Ramos (cell line): ENCODE measurements around the gene USHBP1.

Source experiments
- in situ Hi-C: fragments of 300-500 bp; cut with MboI; formaldehyde crosslinking; loops from one replicate; pipeline ENCODE4 v1.14.3; 2022; ENCODE audit warnings: low sequenced_read_pairs; ENCODE audit not compliant: unreplicated experiment

Gene USHBP1

DNA sequence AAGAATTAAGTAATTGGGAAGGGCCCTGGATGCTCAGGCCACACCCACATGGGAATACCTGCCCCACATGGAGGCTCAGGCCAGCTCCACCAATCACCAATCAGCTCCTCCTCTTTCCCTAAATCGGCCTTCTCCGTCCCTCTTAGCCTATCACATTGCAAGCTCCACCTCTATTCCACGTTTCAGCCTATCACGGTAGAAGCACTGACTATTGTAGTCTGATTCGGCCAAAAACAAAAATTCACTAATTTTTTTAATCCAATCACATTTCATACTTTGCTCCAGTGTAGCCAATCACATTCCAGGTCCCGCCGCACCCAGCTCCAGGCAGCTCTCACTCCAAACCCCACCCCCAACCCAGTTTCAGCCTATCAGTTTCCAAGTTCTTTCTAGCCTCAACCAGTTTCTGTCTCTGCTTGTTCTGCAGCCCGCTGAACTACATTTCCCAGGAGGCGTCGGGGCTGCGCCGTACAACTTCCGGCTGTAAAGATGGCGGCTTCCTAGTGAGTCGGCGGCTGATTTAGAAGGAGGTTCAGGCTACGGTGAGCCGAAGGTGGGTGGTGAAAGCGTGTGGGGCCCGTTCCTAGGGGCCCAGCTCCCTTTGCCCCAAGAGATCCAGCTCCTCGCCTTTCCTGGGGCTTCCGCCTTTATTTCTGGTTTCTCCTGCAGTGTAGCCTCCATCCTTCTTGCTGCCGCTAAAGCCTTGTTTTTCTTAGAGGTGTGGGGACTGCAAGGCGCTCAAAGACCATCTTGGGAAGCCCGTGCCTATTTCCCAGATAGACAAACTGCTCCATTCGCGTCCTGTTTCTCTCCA is 2.6 kb upstream of the USHBP1 start, which contains the start of gene BABAM1:
TSS of gene BABAM1 (plus strand) at position 469 of the 814 bp plus-strand sequence. CDS start 1,364 bp downstream, outside the sequence.
- in situ Hi-C loops: no loop called here

DNA sequence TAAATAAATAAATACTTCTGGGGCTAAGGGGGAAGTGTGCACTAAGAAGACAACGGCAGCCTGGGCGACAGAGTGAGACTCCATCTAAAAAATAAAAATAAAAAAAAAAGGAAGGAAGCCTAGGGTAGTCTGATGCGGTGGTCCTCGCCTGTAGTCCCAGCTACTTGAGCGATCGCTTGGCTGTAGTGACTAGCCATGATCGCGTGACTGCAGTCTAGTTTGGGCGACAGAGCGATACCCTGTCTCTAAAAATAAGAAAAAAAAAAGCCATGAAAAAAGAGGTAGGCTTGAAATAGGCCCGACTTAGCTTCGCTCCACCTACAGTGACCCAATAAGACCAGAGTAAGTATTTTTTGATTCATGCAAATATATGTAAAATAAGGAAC is 2.0 kb upstream of the USHBP1 start:
- in situ Hi-C loops: no loop called here

DNA sequence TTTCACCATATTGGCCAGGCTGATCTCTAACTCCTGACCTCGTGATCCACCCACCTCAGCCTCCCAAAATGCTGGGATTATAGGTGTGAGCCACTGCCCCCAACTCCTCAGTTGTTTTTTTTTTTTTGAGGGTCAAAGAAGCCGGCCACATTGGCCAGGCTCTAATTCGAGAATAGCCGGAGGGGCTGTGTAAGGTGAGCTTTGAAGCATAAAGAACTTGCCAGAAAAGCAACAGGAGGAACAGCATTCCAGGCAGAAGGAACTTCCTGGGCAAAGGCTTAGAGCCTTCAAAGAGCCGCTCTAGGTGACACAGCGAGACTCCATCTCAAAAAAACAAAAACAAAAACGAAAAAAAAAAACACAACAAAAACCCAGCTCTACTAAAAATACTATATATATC is 1.5 kb upstream of the USHBP1 start:
- in situ Hi-C loops: no loop called here

DNA sequence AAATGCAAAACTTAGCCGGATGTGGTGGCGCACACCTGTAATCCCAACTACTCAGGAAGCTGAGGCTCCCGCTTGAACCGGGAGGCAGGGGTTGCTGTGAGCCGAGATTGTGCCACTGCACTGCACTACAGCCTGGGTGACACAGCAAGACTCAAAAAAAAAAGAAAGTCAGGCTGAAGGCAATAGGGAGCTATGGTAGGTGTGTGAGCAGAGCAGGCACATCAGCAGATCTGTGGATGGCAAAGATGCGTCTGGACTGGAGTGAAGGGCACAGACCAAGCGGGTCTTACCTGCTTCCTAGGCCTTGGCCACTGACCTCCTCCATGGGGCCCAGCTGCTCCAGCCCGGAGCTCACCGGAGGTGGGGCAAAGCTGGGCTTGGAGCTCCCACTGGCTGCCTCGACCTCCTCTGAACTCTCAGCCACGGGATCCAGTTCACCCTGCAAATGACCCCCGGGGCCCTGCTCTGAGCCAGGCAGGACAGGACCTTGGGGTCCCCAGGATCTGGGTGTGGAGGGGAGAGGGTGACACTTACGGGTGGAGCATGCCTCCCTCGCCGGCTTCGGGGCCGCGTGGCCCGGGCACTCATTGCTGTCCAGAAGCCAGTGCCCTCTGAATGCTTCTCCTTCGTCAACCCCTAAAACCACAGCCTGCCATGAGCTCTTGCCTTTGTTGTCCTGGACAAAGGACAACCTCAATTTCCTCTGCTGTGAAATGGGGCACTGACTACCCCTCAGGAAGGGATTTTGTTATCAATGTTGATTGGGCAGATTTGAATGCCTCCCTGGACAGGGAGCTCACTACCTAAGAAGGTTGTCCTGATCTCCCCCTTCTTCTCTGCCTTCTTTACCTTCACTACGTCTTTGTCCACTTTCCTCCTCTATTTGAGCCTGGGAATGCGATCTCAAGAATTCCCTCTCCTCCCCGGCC is 569 bp downstream of the USHBP1 start:
- in situ Hi-C loops: no loop called here

DNA sequence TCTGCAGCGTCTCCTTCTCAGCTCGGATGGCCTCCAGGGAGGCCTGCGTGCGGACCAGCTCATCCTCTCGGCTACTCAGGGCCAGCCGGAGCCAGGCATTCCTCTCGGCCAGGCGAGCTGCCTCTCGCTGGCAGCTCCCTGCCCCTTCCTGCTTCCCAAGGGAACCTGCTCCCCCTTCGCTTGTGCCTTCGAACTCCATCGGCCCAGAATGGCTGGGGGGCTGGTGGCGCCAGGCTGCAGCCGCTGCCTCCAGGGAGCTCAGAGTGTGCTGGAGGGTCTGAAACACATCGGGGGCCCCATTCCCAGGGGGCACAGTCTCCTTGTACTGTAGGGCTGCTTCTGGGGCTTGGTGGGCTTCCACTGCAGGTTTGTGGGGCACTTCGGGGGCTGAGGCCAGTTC is 2.0 kb downstream of the USHBP1 start:
- in situ Hi-C loops: no loop called here

DNA sequence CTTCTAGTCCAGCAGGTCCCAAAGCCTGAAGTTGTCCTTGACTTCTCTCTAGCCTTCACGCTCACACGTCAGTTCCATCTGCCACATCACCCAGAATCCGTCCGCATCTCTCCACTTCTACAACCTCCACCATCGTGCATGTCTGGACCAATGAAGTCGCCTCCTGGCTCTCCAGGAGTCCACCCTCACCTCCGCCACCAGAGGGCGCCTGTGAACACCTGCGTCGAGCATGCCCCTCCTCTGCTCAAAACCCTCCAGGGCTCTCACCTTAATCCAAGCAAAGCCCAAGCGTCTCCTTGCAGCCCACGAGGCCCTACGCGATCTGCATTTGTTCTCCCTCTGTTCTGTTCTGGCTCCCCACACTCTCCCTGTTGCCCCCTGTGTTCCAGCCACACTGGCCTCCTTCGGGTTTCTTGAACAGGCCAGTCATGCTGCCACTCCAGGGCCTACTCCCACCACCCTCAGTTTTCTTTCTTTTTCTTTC is 3.7 kb downstream of the USHBP1 start:
- in situ Hi-C loops: no loop called here

DNA sequence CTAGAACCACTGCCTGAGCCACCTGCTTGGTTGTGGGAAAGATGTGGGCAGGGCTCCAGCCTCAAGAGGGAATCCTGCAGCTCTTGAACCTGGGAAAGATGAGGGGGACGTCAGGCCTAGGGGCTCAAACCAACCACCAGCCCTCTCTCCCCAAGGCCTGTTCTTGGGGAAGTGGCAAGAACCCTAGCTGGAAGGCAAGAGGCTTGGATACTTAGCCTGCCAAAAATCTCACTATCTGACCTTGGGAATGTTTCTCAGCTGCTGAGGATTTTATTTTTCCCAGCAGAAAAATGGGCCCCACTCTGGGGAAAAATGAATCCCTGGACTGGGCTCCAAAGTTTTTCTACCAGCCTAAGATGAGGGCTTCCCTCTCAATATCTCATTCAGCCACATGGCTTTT is 4.6 kb downstream of the USHBP1 start:
- in situ Hi-C loops: no loop called here

DNA sequence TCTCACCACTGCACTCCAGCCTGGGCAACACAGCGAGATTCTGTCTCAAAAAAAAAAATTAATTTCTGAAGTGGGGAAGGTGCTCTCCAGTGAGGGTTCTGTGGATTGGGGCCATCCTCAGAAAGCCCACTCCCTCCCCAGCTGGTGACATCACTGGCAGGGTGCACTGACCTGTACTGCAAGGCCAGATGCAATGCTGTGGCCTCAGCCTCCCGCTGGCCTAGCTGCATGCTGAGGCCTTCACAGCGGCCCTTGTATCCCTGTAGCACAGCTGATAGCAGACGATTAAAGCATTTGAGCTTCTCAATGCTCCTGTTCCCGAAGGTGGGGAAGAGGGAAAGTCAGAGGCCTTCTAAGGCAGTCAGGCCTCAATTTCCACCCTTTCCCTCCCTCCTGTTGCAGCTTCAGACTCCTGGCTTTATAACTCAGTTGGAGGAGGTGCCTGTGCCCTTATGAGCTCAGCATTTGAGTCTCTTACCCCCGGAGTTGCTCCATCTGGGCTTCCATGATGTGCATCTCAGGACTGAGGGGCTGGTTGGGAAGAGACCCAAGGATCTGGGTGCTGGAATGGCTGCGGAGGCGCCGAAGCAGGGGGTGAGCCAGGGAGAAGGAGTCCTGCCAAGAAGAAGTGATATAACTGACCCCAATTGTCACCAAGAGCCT is 5.3 kb downstream of the USHBP1 start:
- in situ Hi-C loops: no loop called here

DNA sequence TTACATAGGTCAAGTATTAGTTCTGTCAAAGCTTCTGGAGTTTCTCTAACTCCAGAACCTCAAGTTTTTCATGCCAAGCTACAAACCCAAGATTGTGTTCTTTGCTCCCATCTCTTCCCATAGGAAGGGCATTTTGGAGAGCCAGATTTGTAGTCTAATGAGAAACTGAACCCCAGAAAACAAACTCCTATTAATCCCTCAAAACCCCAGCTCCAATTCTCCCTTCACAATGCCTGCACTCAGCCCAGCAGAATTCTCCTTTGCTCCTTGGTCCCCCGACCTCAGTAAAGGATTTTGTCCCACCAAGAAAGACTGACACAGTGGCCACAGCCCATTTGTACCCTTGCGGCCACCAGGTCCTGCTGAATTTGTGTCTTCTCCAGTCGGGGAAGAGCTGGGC is 8.4 kb downstream of the USHBP1 start:
- in situ Hi-C loops: no loop called here

DNA sequence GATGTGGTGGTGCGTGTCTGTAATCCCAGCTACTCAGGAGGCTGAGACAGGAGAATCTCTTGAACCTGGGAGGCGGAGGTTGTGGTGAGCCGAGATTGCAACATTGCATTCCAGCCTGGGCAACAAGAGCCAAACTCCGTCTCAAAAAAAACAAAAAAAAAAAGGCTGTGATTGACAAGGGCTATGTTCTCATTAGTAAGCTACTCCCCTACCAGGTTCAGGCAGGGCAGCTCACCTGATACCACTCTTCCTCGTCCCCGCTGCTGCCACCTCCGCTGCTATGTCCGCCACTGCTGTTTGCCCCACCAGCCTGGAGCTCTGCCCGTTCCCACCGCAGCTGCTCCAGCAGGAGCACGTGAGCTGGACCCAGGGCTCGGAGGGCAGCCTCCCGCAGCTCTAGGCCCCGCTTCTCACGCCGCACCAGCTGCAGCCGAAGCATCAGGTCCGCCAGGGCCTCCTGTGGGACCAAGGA is 9.4 kb downstream of the USHBP1 start:
- in situ Hi-C loops: no loop called here

DNA sequence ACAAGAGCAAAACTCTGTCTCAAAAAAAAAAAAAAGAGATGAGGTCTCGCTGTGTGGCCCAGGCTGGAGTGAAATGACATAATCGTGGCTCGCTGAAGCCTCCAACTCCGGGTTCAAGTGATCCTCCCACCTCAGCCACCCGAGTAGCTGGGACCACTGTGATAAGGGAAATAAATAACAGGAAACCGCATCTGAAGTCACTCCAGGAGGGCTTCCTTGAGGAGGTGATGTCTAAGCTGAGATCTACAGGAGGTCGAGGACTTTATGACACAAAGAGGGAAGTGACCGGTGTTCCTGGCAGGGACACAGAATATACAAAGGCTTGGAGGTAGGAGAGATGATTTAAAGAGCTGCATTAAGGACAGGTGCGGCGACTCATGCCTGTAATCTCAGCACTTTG is 9.9 kb downstream of the USHBP1 start:
- in situ Hi-C loops: no loop called here

DNA sequence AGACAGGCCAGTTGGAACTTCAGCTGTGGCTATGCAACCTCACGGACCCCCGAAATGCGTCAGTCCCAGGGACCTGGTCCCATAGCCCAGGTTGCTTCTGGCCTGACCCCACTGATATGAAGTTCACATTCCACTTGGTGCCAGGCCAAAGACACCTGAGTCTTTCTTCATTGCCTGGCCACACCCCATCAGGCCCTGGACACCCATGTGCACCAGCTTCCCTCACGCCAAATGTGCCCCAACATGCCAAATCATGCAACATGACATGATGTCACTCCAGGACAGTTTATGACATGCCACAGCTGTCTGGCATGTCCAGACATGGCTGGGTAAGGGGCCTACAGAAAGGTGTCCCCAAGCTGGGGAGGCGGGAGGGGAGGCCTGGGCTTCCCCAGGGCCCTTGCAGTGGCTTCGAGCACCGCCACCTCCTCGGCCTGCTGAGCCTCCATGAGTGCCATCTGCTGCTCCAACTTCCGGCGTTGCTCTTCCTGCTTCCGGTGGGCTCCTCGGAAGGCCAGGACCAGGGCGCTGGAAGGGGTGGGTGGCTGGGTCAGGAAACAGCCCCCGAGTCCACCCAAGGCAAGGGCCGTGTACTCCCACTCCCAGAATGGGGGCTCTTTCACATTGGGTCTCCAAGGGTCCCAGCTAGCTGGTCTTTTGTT is 14.5 kb downstream of the USHBP1 start:
- in situ Hi-C loops: no loop called here

DNA sequence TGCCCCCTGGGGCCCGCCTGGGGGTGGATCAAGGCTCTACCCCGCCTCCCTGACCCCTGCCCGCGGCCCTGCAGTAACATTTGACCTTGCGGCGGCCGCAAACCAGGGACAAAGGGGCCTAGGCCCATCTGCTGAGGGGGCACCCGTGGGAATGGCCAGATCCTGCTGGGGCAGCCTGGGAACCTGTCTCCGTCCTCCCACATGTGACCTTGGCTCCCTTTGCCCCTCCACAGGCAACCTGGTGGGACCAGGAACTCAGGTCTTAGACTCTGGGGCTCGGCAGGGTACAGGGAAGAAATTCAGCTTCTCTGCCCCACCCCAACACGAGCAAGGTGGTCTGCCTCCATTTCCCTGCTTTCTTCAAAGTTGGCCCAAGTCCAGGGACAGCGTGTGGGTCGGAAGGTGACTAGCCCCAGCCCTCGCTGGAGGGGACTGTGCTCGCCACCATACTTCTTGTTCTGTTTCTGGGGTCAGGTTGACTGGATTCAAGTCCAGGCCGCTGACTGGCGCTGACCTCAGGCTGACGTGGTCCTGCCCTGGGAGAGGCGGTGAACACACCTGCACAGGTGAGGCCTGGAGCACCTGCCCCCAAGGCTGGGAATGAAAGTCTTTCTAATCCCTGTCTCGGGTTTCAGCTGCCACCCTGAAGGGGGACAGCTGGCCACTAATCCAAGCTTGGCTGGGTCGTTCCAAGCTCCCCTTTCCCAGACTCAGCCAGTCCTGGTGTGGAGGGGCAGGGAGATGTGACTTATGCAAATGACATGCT is 16.4 kb downstream of the USHBP1 start:
- in situ Hi-C loops: no loop called here

DNA sequence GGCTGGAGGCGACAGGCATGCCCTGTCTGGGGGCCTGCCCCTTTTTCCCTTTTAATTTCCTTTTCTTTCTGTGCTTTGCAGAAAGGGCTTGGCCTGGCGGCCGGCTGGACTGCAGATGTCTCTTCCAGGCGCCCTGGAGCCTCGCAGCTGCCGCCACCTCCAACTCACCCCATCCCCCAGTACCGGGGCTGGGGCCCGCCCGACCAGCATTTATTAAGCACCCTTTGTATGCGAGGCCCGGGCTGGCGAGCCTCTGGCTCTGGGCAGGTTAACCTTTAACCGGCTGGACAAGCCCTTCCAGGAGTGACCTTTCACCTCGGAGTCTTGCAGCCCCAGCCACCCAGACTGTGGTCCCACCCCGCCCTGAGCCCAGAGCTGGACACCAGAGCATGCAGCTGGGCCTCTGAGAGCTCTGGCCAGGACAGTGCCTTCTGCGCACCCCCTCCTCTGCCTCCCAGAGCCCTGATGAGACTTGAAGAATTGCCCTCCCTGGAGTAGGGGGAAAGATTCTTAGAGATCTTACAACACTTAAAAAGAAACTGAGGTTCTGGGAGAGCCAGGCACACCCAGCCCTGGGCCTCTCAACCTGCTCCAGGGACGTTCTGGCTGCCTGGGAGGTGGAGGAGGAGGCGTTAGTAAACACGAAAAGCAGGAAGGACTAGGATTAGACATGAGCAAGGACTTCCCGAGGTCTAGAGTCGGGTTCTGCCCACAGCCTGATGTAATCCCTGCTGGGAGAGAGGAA is 17.7 kb downstream of the USHBP1 start:
- in situ Hi-C loops: no loop called here

DNA sequence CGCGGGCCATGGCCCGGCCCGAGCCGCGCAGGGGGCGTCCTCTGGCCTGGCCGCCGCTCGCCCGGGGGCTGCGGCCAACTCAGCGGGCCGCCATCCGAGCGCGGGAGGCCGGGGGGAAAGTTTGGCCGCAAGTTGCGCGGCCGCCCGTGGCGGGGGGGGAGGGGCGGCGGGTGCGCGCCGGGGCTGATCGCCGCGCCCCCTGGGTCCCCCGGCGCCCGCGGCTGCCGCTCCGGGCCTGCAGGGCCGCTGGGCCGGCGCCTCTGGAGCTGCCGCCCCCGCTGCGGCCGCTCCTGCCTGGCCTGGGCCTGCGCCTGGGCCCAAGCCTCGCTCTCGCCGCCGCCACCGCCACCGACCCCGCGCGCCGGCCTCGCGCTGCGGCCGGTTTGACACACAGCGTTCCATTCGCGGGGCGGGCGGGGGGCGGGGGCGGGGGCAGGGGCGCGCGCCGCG is 19.0 kb downstream of the USHBP1 start, which contains the start of gene NR2F6:
TSS of gene NR2F6 (minus strand) at position 385 of the 450 bp plus-strand sequence. CDS start 699 bp downstream, outside the sequence.
- in situ Hi-C loops: no loop called here

DNA sequence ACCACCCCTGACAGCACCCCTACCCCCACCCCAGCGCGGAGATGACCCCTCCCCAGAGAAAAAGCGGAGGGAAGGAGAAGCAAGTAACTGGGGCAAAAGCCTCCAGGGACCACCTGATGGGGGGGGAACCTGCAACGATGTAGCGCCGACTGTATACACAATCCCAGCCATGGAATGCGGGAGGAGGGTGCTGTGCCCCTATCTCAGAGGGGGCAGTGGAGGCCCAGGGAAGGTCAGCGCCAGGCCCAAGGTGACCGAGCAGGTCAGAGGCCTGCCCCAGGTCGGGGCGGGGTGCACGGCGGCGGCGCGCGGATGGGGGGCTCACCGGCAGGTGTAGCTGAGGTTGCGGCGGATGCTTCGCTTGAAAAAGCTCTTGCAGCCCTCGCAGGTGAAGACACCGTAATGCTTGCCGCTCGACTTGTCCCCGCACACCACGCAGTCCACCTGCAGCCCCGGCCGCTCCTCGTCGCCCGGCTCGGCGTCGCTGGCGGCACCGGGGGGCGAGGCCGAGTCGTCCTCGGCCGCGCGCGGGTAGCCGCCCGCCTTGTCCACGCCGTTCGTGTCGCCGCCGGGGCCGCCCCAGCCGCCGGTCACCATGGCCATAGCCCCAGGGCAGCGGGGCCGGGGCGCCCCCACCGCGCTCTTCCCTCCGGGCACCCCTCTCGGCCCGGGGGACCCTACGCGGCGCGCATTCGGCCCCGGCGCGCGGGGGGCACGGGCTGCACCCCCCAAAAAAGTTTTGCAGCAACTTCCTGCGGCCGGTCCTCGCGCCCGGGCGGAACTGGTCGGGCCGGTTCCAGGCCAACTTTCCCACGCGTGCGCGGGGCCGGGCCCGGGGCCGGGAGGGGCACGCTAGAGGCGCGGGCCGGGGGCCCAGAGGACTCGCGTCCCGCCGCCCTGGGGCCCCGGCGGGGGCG is 19.7 kb downstream of the USHBP1 start:
- in situ Hi-C loops: no loop called here
